ENCODE results near the gene CORO7.
A peak's percentile ranks its signal among the peaks of the same experiment; 100 is the strongest.
"Not testable (repeated sequence)": the region's sequence is repeated elsewhere in the genome, so short reads cannot be mapped to it uniquely, and the experiment has no call there.

Gene CORO7

DNA sequence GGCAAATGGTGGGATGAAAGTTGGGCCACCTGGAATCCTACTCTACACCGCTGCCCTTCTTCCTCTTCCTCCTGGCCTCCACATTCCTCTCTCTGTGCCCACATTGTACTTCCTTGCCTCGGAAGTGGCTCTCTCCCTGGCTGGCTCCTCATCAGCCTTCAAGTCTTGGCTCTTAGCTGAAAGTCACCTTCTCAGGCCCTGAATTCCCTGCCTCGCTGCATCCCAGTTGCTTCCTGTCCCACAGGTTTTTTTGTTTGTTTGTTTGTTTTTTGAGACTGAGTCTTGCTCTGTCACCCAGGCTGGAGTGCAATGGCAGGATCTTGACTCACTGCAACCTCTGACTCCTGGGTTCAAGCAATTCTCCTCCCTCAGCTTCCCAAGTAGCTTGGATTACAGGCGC lies 62.7 kb downstream of the CORO7 start:
- DNase-seq (ENCODE audit: low spot score) = no peak

DNA sequence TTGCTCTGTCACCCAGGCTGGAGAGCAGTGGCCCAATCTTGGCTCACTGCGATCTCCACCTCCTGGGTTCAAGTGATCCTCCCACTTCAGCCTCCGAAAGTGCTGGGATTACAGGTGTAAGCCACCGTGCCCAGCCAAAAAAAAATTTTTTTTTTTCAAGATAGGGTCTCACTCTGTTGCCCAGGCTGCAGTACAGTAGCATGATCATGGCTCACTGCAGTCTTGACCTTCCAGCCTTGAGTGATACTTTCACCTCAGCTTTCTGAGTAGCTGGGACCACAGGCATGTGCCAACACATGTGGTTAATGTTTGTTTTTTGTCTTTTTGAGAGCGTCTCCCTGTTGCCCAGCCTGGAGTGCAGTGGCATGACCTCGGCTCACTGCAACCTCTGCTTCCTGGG lies 63.6 kb downstream of the CORO7 start:
- no peak for DNase-seq (ENCODE audit: low spot score)

DNA sequence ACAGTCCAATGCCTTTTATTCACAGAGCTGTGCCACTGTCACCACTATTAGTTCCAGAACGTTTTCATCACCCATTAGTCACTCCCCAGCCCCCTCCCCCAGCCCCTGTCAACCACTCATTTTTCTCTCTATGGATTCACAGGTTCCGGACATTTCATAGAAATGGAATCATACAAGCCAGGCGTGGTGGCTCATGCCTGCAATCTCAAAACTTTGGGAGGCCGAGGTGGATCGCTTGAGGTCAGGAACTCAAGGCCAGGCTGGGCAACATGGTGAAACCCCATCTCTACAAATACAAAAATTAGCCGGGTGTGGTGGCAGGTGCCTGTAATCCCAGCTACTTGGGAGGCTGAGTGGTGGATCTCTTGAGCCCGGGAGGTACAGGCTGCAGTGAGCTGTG lies 64.5 kb downstream of the CORO7 start:
- no peak for DNase-seq (ENCODE audit: low spot score)

DNA sequence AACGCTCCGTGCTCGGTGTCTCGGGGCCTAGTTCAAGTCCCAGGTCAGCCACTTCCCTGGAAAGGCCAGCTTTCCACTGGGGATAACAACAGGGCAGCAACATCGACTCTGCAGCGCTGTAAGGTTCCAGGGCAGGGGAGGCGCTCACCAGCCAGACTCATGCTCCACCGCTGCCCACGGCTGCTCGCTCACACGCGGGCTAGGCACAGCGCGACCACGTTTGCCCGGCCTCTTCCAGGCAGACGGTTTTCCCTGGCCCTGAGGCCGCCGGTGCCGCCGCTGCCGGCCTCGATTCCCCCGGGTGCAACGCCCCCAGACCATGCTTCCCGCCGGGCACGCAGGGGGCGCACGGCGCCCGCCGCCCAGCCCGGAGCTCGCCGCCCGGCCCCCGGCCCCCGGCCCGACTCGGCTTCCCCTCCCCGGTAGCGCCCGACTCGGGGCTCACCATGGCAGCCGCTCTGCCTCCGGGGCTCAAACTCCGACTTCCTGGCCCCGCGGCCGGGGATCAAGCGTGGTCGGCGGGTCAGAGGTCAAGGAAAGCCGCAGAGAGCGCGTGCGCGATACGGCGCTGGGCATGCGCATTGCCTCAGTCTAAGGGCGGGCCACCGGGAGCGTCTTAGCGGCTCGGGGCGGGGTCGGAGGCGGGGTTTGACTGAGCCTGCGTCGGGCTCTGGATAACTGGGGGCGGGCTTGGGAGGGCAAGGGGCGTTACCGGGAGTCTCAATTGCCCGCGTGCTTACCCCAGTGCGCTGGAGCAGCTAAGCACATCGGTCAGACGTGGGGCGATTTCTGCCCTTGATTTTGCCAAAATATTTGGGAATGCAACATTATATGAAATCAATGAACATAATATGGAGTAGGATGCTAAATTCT lies 65.4 kb downstream of the CORO7 start, which contains the start of gene PAM16:
PAM16 (minus strand) TSS at position 535 of the 873 bp plus-strand sequence; CDS start at position 448, 87 bp downstream.
- peak; percentile 96 for DNase-seq (ENCODE audit: low spot score)

DNA sequence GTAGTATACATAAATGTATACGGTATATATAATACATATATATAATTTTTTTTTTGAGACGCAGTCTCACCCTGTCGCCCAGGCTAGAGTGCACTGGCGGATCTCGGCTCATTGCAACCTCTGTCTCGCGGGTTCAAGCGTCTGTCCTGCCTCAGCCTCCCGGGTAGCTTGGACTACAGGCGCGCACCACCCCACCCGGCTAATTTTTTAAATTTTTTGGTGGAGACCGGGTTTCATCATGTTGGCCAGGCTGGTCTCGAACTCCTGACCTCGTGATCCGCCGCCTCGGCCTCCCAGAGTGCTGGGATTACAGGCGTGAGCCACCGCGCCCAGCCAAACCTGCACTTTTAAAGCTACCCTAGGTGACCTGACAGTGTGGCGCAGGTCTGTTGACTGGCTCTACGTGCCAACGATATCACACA lies 66.0 kb downstream of the CORO7 start:
- DNase-seq (ENCODE audit: low spot score) = no peak

DNA sequence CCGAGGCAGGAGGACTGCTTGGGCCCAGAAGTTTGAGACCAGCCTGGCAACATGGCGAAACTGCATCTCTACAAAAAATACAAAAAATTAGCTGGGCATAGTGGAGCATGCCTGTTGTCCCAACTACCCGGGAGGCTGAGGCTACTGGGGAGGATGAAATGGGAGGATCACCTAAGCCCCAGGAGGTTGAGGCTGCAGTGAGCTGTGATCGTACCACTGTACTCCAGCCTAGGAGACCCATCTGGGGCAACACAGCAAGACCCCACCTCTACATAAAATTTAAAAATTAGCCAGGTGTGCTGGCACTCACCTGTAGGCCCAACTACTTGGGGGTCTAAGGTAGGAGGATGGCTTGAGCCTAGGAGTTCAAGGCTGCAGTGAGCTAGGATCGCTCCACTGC lies 67.1 kb downstream of the CORO7 start:
- DNase-seq (ENCODE audit: low spot score) = no peak

DNA sequence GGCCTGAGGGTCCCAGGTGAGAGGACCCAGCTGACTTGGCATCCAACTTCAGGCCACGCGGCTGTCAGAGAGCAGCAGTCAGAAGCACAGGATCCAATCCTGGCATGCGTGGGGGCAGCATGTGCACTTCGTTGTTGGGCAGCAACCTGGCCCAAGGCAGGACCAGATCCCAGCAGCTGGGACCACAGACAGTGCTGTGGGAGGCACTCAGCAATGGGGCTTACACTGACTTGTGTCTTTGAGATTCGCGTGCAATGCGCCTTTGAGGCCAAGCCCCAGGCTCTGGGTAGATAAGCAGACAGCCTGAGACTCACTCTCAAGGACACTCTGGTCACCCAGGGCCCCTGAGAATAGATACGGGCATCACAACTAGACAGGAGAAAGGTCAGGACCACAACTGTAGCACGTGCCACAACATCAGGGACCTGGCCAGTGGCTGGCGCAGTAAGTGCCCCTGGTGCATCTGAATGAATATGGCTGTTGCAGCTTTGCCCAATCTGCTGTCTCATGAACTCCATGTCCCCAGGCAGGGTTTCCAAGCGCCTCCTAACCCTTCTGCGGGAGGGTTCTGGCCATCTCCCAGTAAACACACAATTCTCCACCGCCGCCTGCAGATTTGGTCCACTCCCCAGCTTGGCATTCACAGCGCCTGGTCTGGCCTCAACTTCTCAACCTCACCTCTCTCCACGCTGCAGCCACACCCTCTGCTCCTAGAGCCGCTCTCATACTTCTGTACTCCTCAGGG lies 68.5 kb downstream of the CORO7 start:
- DNase-seq (ENCODE audit: low spot score) = no peak

DNA sequence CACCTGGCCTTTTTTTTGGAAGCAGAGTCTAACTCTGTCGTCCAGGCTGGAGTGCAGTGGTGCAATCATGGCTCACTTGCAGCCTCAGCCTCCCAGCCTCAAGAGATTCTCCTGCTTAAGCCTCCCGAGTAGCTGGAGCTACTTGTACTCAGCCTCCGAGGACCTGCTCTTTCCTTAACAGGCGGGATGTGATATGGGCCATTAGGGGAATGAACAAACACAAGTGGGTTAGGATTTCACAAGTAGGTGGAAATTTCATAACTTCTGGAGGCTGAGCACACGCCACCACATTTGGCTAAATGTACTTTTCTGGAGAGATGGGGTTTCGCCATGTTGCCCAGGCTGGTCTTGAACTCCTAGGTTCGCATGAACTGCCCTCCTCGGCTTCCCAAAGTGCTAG lies 69.4 kb downstream of the CORO7 start:
- DNase-seq (ENCODE audit: low spot score) = no peak

DNA sequence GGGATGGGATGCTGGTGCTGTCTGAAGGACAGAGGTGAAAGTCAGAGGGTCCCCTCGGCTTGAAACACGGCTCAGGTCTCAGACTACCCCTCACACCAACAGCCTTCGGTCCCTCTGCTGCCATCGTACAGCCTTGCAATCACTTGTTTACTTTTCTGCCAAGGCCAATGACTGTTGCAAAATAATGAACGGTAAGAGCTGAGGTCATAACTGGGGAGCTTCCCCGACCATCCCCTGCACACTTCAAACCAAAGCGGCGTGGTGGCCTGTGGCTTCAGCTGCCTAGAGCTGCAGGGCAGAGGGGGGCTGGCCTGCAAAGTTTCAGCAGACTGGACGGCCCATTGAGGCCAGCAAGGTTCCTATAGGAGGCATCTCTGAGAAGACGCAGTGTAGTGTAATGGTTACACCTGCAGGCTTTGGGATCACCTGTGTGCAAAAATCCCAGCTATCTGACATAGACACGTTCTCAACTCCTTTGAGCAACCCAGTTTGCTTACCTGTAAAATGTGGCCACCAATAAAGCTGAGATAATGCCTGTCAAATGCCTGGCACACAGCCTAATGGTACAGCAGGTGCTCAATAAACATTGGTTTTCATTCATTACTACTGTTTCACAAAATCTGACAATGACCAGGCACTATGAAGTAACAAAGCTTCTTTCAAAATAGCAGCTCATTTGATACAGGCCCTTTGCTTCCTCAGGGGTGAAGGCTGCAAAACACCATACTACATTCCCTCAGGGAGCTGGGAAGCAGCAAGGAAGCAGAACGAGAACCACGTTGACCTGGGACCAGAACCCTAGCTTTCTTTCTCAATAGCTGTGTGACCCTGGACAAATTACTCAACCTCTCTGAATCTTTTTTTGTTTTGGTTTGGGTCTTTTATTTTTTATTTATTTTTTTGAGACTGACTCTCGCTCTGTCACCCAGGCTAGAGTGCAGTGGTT lies 70.3 kb downstream of the CORO7 start:
- no peak for DNase-seq (ENCODE audit: low spot score)

DNA sequence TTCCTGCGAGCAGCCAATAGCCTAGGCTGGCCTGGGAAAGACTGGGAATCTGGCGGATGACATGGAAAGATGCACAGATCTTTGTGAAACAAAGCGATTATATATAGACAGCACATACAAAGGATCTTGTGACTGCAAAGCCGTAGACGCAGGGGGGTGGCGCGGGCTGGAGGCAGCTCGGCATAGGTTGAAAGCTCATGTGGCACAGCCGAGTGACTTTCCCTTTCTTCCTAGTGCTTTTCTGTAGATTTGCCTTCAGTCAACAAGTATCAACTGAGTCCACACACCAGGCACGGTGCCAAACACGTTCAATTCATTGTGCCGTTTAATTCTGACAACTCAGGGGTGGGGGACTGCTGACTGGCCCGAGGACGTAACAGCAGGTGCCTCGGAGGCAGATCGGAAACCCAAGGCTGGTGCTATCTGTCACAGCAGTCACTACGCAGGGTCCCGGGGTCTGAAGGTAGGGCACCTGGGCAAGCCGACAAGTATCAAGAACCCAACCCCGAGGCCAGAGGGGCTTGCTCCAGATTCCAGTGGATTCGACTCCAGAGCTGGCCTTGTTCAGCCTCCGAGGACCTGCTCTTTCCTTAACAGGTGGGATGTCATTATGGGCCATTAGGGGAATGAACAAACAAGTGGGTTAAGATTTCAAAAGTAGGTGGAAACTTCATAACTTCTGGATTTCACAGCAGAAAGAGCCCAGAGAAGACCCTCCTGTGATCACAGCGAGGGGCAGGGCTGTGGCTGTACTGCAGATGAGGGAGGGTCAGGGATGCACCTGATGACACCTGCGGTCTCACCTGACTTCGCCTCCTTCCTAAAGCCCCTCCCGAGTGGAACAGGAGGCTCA lies 71.2 kb downstream of the CORO7 start:
- no peak for DNase-seq (ENCODE audit: low spot score)

DNA sequence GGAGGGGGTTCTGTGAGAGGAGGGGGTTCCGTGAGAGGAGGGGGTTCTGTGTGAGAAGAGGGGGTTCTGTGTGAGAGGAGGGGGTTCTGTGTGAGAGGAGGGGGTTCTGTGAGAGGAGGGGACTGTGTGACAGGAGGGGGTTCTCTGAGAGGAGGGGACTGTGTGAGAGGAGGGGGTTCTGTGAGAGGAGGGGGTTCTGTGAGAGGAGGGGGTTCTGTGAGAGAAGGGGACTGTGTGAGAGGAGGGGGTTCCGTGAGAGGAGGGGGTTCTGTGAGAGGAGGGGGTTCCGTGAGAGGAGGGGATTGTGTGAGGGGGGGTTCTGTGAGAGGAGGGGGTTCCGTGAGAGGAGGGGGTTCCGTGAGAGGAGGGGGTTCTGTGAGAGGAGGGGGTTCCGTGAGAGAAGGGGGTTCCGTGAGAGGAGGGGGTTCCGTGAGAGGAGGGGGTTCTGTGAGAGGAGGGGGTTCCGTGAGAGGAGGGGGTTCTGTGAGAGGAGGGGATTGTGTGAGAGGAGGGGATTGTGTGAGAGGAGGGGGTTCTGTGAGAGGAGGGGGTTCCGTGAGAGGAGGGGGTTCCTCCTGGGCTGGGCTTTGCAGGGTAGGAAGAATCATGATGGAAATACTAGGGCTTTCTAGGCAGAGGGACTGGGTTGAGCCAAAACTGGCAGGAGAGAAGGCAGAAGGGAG lies 72.0 kb downstream of the CORO7 start:
- not testable (repeated sequence) for DNase-seq (ENCODE audit: low spot score)

DNA sequence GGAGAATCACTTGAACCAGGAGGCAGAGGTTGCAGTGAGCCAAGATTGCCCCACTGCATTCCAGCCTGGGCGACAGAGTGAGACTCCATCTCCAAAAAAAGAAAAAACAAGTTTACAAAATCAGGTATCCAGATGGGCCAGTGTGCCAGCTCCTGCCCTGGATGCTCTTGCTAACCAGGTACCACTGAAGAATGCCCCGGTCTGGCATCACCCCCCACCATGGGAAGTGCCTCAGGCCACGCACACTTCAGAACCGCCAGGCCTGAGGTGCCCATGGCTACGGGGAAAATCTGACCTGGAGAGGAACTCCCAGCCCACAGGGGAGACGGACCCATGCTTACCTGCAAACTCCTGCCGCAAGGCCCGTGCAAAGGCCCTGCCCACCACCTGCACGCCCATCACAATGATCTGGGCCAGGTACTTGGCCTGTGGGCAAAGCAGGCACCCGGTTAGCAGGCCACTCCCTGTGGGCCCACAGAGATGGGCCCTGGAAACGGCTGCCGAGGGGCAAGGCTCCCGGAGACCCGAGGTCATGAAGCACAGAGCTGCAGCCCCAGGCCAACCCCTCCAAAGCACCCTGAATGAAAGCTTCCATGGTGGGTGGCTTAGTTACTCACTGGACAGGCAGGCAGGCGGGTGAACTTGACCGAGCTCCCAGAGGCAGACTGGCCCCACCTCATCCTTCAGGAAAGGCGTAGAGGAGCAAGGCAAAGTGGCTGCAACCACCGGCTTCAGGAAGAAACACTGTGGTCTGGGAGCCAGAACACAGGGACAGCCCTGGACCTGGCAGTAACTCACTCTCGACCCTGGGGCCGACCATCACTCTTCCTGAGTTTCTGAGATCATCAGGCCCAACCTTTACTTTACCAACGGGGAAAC lies 73.3 kb downstream of the CORO7 start:
- no peak for DNase-seq (ENCODE audit: low spot score)

DNA sequence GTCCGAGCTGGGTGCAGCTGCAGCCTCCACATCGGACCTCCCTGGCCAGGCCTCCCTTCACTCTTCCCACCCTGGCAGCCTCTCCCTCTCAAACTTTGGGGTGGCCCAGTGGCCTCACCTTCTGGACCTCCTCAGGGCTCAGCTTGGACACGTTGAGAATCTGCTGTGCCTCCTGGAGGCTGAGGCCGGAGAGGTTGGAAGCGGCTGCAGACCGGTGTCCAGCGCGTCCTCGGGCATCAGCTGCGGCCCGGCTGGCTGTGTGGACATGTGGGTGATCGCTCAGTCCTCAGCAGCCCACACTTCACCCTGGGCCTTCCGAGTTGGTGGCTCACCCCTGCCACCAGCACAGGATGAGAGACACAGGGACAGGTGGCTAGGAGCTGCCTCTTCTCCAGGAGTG lies 75.1 kb downstream of the CORO7 start:
- no peak for DNase-seq (ENCODE audit: low spot score)

DNA sequence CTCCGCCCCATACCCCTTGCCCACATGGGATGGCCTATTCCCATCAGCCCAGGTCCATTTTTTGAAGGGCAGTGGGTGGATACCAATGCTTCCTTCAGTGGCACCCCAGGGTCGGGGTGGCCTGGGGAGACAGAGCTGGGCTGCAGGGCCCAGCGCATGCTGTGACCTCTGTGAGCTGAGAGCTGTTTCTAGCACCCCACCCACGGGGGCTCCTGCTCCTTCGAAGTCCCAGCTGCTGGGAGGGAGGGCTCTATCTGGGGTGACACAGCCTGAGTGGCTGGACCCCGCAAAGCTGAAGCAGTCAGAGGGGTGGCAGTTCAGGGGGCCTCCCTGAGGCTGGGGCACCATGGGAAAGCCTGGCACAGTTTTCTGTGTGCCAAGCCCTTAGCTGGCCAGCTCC lies 76.0 kb downstream of the CORO7 start:
- no peak for DNase-seq (ENCODE audit: low spot score)

DNA sequence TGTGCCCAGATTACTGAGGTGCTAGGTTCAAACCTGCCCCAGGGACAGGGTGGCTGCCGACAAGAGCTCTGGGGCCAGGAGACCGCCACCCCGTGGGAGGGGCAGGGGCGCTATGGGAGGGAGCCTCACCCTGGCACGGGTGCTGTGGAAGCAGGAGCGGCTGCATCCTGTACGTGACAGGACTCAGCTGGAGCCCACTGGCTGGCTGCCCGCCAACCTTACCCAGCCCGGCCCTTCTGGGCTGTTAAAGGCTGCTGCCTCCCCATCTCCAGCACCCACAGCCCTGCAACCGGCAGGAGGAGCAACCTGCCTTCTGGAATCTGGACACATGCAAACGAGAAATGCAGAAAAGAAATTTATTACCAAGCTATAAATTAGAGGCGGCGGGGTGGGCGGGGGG lies 76.5 kb downstream of the CORO7 start:
- DNase-seq (ENCODE audit: low spot score) = no peak

DNA sequence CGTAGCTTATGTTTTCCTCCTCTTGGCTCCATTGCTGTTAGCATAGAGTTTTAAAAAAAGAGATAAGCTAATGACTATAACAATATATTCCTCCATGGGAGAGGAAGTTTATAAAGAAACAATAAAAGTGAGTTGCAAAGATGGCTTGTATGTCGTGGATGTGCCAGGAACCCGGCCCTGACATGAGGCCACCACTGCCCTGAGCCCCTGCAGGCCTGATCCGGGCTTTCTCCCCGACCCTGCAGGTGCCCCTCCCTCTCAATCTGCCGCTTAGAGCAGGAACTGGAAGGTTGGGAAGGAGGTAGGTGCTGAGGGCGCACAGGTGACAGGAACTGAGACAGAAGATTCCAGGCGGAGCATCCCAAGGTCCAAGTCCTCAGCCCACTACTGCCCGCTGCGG lies 76.9 kb downstream of the CORO7 start:
- no peak for DNase-seq (ENCODE audit: low spot score)

DNA sequence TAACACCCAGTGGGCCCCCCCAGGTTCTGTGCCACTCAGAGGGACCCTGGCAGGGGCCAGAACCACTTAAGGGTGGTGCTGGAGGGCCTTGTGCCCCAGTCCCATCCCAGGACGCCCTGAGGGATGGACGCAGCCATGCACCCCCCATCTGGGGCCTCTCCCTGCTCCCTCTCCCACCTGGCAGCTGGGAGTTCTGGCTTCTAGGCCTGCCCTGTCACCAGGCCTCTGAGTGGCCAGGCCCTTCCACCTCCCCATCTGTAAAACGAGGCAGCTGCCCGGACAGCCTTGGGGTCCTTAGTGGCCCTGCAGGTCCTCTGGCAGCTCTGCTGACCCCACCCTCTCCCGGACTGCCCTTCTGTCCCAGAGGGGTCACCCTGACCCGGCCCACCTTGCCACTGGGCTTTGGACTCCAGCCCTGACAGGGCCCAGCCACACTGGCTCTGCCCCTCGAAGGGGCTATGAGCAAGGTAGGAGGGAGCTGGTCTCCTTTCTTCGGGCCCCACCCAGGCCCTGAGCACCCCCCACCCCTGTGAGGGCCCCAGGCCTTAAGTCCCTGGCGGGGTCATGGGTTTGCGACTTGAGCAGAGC lies 77.6 kb downstream of the CORO7 start:
- DNase-seq (ENCODE audit: low spot score) = no peak

DNA sequence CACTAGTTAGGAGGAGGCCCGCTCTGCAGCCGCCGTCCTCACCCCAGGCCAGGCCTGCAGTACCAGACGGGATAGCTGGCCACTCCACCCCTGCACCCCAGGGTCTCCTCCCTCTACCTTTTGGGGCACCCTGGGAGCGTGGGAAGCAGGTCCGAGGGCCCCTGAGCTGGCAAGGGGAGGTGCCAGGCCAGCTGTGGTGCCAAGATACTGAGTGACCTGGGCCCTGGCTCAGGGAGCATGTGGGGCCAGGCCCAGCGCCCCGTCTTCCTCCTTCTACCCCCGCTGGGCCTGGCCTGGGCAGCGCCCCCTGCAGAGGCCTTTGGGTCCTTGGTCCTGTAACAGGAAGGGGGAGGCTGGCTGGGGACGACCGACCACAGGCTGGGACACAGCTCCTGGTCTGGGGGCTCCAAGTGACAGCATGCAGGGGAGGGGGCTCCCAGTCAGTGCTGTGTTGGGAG lies 78.2 kb downstream of the CORO7 start:
- no peak for DNase-seq (ENCODE audit: low spot score)

DNA sequence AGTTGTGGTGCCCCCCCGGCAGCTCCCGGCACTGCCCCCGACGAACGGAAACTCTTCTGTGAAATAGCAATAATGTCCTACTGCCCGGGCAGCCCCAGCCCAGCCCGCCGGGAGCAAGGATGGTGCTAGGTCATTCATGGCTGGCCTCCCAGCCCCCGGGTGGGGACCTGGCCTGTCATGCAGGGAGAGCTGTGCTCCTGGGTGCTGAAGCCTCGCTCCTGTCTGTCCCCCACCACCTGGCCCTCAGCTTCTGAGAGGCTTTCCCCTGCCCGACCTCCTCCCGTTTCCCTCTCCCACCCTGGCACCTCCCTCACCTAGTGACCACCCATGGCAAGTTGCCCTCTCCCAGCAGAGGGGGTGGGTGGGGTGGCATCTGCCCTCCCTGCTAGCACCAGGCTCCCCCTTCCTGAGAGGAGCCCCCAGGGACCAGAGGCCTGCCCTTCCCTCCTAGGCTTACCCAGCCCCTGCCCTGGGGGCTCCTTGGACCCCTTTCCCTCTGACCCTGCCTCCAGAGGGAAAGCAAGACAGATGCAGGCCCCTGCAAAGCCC lies 78.8 kb downstream of the CORO7 start:
- DNase-seq (ENCODE audit: low spot score) = no peak
